ENCODE measurements around the gene ZNF280A.

- TF ChIP-seq CTCF (IDR thresholded peaks at IDR 0.05; ENCODE audit: poor library complexity, severe bottlenecking): no peak
- TF ChIP-seq EZH2 (IDR thresholded peaks at IDR 0.05; ENCODE audit: borderline replicate concordance, insufficient read depth, low read length, poor library complexity, severe bottlenecking): no peak
- no peak for TF ChIP-seq POLR2AphosphoS5 (IDR thresholded peaks at IDR 0.05)
- TF ChIP-seq TAF1 (IDR thresholded peaks at IDR 0.05; ENCODE audit: low read depth): no peak
- no peak for TF ChIP-seq EP300 (conservative IDR thresholded peaks at IDR 0.05; ENCODE audit: poor library complexity, severe bottlenecking)
Measured at GRCh38 chr22:22484023-22484422, 36.0 kb downstream of the ZNF280A start.
